Naive thymus-derived CD4-positive, alpha-beta T cell (primary cell): ENCODE measurements around the gene ARHGAP21. TPM values are rescaled to one million over a fixed set of nuclear protein-coding genes. Genes with fewer than 3 reads are reported as not detected.

ENCODE experiments used
- ATAC-seq: fragments of 150-1000 bp; cut with Tn5 transposase; 2 replicates; pipeline ENCODE4 v1.10.0; 2021; ENCODE audit warnings: mild to moderate bottlenecking, moderate library complexity
- CTCF ChIA-PET: fragments of 350-600 bp; sonication (Branson Sonifier 250); formaldehyde crosslinking; loops from one replicate; lab custom pipeline; 2021; ENCODE audit warnings: antibody characterized with exemption; lab: Charles Lee
- POLR2A ChIA-PET: fragments of 350-600 bp; sonication (Branson Sonifier 250); formaldehyde crosslinking; loops from one replicate; lab custom pipeline; 2021; ENCODE audit warnings: antibody characterized with exemption, inconsistent platforms; lab: Charles Lee
- DNase-seq, 9 donors: peaks; one replicate each; pipeline versions ENCODE4 v3.0.0 to v3.0.0-alpha.2; 2020 to 2022; ENCODE audit warnings: mixed read lengths in 1 of 9
- H3K27ac ChIP-seq: one replicate; pipeline ENCODE4 v1.7.0; 2013; ENCODE audit warnings: mild to moderate bottlenecking, low read depth, low read length, moderate library complexity
- H3K27me3 ChIP-seq, 2 donors: one replicate each; pipeline ENCODE4 v1.7.0; 2013; ENCODE audit warnings: low read length in 2 of 2, mild to moderate bottlenecking in 2 of 2, moderate library complexity in 2 of 2; ENCODE audit not compliant: control insufficient read depth in 2 of 2, insufficient read depth in 2 of 2
- H3K36me3 ChIP-seq, 3 experiments: 1 replicate in 2 of 3; 2 replicates in 1 of 3; pipeline ENCODE4 v1.7.0; 2013; ENCODE audit warnings: low read length in 3 of 3, mild to moderate bottlenecking in 3 of 3, moderate library complexity in 1 of 3; ENCODE audit not compliant: insufficient read depth in 3 of 3, control insufficient read depth in 2 of 3
- H3K4me1 ChIP-seq, 2 donors: one replicate each; pipeline ENCODE4 v1.7.0; 2013; ENCODE audit warnings: low read length in 2 of 2, mild to moderate bottlenecking in 2 of 2, moderate library complexity in 1 of 2; ENCODE audit not compliant: control insufficient read depth in 2 of 2, insufficient read depth in 2 of 2
- H3K4me3 ChIP-seq: 2 replicates; pipeline ENCODE4 v1.7.0; 2013; ENCODE audit warnings: mild to moderate bottlenecking, low read length
- H3K9me3 ChIP-seq, 3 experiments: 1 replicate in 2 of 3; 2 replicates in 1 of 3; pipeline ENCODE4 v1.7.0; 2013; ENCODE audit warnings: low read length in 3 of 3; ENCODE audit not compliant: control insufficient read depth in 2 of 3
- H3K27ac Mint-ChIP-seq, 9 donors: one replicate each; pipeline ENCODE4 v1.8.0; 2020 to 2022; ENCODE audit warnings: mixed read lengths in 9 of 9, mild to moderate bottlenecking in 8 of 9, moderate library complexity in 5 of 9, inconsistent platforms in 2 of 9
- H3K27me3 Mint-ChIP-seq, 5 donors: one replicate each; pipeline ENCODE4 v1.8.0; 2021 to 2022; ENCODE audit warnings: mixed read lengths in 5 of 5, mild to moderate bottlenecking in 1 of 5
- H3K36me3 Mint-ChIP-seq, 5 donors: one replicate each; pipeline ENCODE4 v1.8.0; 2020 to 2022; ENCODE audit warnings: mixed read lengths in 5 of 5, mild to moderate bottlenecking in 3 of 5, inconsistent platforms in 1 of 5
- H3K4me1 Mint-ChIP-seq, 7 donors: one replicate each; pipeline ENCODE4 v1.8.0; 2020 to 2022; ENCODE audit warnings: mixed read lengths in 7 of 7, mild to moderate bottlenecking in 3 of 7, inconsistent platforms in 1 of 7
- H3K4me3 Mint-ChIP-seq, 10 donors: one replicate each; pipeline ENCODE4 v1.8.0; 2020 to 2022; ENCODE audit warnings: mild to moderate bottlenecking in 10 of 10, mixed read lengths in 10 of 10, moderate library complexity in 6 of 10, inconsistent platforms in 2 of 10
- H3K9me3 Mint-ChIP-seq, 11 donors: one replicate each; pipeline ENCODE4 v1.8.0; 2020 to 2022; ENCODE audit warnings: mixed read lengths in 11 of 11, mild to moderate bottlenecking in 4 of 11, inconsistent platforms in 1 of 11, moderate library complexity in 1 of 11
- intact Hi-C, 2 donors: fragments of 100-400 bp; cut with micrococcal nuclease; formaldehyde crosslinking; loops; one replicate each; pipeline ENCODE4 v1.15.1; 2023
- polyA plus RNA-seq, 2 donors: library from polyadenylated mRNA; unstranded; fragments of 300-500 nt; fragmentation: Illumina TruSeq; gene quantifications; one replicate each; pipeline ENCODE4 v1.2.3, GENCODE V29; 2021
- total RNA-seq, 6 experiments: library from RNA in 5 of 6; stranded (reverse) in 5 of 6; gene quantifications; 1 replicate in 5 of 6; 2 replicates in 1 of 6; pipeline ENCODE4 v1.2.3 and lab custom pipeline; 2021 to 2026

ARHGAP21 gene
- total and polyA plus RNA-seq, 7 experiments from 2014 or later = 9.5 to 40.0 (median 32.9) TPM

DNA sequence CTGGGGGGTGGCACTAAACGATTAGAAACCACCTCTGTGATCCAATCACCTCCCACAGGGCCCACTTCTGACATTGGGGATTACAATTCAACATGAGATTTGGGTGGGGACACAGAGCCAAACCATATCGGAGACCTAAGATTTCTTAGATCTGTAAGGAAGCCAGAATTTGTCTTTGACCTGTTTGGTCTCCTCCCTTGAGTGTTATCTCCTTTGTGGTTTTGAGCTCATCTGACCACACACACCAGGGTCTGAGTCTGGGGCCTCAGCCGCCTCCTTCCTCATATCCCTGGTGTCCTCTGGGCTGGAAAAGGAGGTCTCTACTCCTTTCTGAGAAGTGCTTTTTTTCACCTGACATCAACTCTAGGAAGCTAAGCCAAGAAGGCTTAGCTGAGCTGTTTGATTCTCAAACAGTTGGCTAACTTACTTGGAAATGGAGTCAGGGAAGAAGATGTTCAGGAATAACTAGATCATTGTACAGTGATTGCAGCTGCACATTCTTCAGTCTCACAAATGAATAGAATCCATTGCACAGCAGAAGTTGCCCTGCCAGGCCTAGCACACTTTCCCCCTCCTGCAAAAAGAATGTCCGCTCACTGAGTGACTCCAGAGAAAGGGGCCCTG is 167.4 kb downstream of the ARHGAP21 start:
- no peaks in the 10 kb centered on the region for H3K27me3 ChIP-seq
- no peaks in the 10 kb centered on the region for H3K4me1 ChIP-seq
- Mint-ChIP-seq H3K27me3 (no peaks in the 10 kb centered on the region), H3K9me3 (no peaks in the 10 kb centered on the region), H3K36me3 (no peaks in the 10 kb centered on the region), H3K27ac (peak overlapping the region in 1 of 9 donors; percentile 16), H3K4me1 (peaks cover 4 to 7% (median 7%) of the 10 kb centered on the region in 7 donors), H3K4me3 (no peak overlapping the region)
- DNase-seq (no peak), ATAC-seq (no peak)
- H3K27ac ChIP-seq = no peak overlapping the region
- H3K9me3 ChIP-seq = no peaks in the 10 kb centered on the region
- ChIA-PET CTCF (interaction anchor here (1.0 kb wide), 1 partner anchor 21 kb away, joined by 3 read pairs; no protein-coding TSS in a partner anchor), POLR2A (no interaction called here)
- no peaks in the 10 kb centered on the region for H3K36me3 ChIP-seq
- no peak overlapping the region for H3K4me3 ChIP-seq
- intact Hi-C loops = loop anchor here (2.0 to 5.0 kb wide), 3 partner anchors 359 to 564 kb away; no protein-coding TSS in a partner anchor

DNA sequence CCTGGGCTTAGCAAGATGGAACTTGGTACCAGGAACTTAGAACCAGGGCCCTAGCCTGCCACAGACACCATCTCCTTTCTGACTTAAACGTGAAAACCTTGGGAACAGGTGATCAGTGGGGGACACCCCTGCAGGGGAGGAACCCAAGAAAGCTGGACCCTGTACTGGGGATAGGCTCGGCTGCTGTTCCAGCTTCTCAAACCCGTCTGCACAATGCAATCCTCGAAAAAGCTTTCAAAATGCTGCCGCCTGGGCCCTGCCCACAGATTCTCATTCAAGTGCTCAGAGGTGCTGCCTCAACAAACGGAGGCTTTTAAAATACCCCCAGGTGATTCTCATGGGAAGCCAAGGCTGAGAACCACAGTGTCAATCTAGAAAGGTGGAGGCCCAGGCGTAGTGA is 169.7 kb downstream of the ARHGAP21 start:
- Histone ChIP-seq H3K36me3 (no peaks in the 10 kb centered on the region), H3K4me3 (no peak overlapping the region), H3K27me3 (no peaks in the 10 kb centered on the region), H3K27ac (no peak overlapping the region), H3K9me3 (no peaks in the 10 kb centered on the region), H3K4me1 (no peaks in the 10 kb centered on the region)
- ATAC-seq (no peak), DNase-seq (no peak)
- ChIA-PET POLR2A (no interaction called here), CTCF (no interaction called here)
- Mint-ChIP-seq H3K27me3 (no peaks in the 10 kb centered on the region), H3K9me3 (no peaks in the 10 kb centered on the region), H3K4me3 (no peak overlapping the region), H3K4me1 (peaks cover 4 to 7% (median 7%) of the 10 kb centered on the region in 7 donors), H3K27ac (no peak overlapping the region), H3K36me3 (no peaks in the 10 kb centered on the region)
- intact Hi-C loops = no loop called here

DNA sequence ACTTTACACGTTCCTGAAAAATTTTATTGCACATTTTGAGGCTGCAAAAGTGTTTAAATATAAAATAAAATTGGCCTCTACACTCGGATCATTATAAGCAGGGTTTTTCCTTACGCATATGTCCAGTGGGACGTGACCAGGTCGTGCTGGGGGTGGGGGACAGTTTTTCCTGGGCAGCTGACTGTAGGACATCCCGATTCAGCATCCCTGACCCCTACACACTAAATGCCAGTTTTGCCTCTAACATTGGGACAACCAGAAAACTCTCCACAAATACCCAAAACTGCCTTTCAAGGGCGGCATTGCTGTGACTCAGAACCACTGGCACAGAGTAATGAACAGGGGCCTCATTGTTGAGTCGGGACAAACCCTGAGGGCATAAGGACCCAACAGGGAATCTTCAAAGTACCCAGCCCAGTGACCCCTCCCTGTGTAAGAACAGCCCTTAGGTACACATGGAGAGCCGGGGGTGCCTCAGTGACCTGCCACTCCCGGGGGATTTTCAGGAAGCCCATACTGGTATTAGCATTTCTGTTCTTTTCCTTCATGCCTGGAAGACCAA is 170.6 kb downstream of the ARHGAP21 start:
- ATAC-seq = no peak
- DNase-seq = no peak
- Mint-ChIP-seq H3K36me3 (no peaks in the 10 kb centered on the region), H3K4me1 (peaks cover 4 to 7% (median 7%) of the 10 kb centered on the region in 7 donors), H3K27me3 (no peaks in the 10 kb centered on the region), H3K27ac (peak overlapping the region in 1 of 9 donors; percentile 46), H3K4me3 (no peak overlapping the region), H3K9me3 (no peaks in the 10 kb centered on the region)
- H3K4me3 ChIP-seq = no peak overlapping the region
- no peaks in the 10 kb centered on the region for H3K36me3 ChIP-seq
- no peaks in the 10 kb centered on the region for H3K27me3 ChIP-seq
- intact Hi-C loops = no loop called here
- no peaks in the 10 kb centered on the region for H3K9me3 ChIP-seq
- ChIA-PET POLR2A (no interaction called here), CTCF (no interaction called here)
- H3K27ac ChIP-seq = no peak overlapping the region
- H3K4me1 ChIP-seq = no peaks in the 10 kb centered on the region

DNA sequence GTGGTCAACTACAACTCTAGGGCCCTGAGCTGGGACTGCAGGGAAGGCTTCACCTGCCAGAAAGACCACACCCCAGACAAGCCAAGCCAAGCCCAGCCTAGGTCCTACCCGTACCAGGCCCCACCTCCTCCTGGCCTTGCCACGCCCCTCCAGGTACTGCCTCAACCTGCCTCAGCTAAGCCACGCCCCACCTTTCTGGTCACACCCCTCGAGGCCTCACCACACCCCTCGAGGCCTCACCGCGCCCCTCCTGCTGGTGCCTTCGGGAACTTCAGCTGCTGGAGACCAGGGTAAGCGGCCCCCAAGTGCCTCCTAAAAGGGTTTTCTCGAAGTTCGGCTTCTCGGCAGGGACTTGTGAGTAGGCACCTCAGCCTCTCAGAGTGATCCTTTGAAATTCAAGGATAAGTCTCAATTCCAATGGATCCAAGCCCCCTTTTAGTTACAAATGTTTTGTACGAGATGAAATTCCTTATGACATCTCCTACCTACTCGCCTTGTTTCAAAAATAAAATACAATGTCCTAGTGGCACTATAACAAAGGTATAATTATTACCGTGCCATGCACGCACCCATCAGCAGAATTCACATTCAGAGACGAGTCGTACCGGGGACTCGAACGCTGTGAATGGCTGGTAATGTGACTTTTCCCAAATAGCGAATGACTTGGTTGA is 171.2 kb downstream of the ARHGAP21 start:
- Mint-ChIP-seq H3K4me3 (no peak overlapping the region), H3K4me1 (peaks cover 4 to 7% (median 7%) of the 10 kb centered on the region in 7 donors), H3K27ac (peak overlapping the region in 1 of 9 donors; percentile 46), H3K9me3 (no peaks in the 10 kb centered on the region), H3K27me3 (no peaks in the 10 kb centered on the region), H3K36me3 (no peaks in the 10 kb centered on the region)
- ChIA-PET POLR2A (no interaction called here), CTCF (no interaction called here)
- intact Hi-C loops = no loop called here
- no peaks in the 10 kb centered on the region for H3K9me3 ChIP-seq
- H3K27me3 ChIP-seq = no peaks in the 10 kb centered on the region
- DNase-seq = peak in 3 of 9 donors; percentile 5 to 19 (median 14)
- no peaks in the 10 kb centered on the region for H3K36me3 ChIP-seq
- ATAC-seq = peak; percentile 45
- H3K27ac ChIP-seq = no peak overlapping the region
- H3K4me1 ChIP-seq = no peaks in the 10 kb centered on the region
- no peak overlapping the region for H3K4me3 ChIP-seq

DNA sequence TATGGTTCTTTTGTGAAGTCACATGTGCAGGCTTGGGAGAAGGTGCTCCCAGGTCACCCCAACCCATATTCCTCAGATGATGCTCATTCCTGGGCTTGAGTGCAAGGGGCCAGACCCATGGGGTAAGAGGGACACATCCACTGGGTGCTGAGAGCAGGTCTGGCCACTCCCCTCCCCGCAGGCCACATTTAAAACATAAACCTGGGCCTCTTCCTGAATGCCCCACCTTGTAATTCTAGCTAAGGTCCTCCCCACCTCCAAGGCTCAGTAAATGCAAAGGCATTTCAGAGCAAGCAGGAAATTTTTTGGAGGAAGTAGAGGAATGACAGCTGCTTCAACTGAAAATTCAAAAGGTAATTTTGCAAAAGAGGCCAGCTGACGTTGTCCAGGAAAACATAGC is 172.5 kb downstream of the ARHGAP21 start:
- intact Hi-C loops = no loop called here
- POLR2A ChIA-PET = no interaction called here
- no peak for DNase-seq
- H3K27me3 Mint-ChIP-seq = peaks cover 0 to 2% (median 0%) of the 10 kb centered on the region in 5 donors
- H3K36me3 Mint-ChIP-seq = no peaks in the 10 kb centered on the region
- Histone ChIP-seq H3K27me3 (no peaks in the 10 kb centered on the region), H3K4me1 (no peaks in the 10 kb centered on the region), H3K27ac (no peak overlapping the region), H3K4me3 (no peak overlapping the region), H3K36me3 (no peaks in the 10 kb centered on the region), H3K9me3 (no peaks in the 10 kb centered on the region)
- ATAC-seq = no peak
- CTCF ChIA-PET = no interaction called here
- H3K4me3 Mint-ChIP-seq = no peak overlapping the region
- no peaks in the 10 kb centered on the region for H3K9me3 Mint-ChIP-seq
- peak overlapping the region in 1 of 9 donors; percentile 12 for H3K27ac Mint-ChIP-seq
- H3K4me1 Mint-ChIP-seq = peaks cover 0 to 2% (median 0%) of the 10 kb centered on the region in 7 donors

DNA sequence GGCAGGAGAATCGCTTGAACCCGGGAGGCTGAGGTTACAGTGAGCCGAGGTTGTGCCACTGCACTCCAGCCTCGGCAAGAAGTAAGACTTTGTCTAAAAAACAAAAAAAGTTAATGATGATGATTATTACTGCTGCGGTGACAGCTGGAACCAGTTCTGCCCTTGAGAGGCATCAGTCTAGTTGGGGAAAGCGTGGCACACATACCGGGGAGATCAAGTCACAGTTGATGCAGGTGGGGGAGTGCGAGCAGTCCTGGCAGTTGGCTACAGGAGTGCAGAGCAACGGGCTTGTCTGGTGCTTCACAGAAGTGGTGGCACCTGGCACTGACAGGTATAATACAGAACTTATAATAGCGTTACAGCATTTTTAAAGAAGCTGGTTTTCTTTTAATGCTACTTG is 173.0 kb downstream of the ARHGAP21 start:
- H3K4me1 ChIP-seq = no peaks in the 10 kb centered on the region
- H3K4me3 ChIP-seq = no peak overlapping the region
- no peak overlapping the region for H3K27ac Mint-ChIP-seq
- POLR2A ChIA-PET = no interaction called here
- CTCF ChIA-PET = interaction anchor here (0.6 kb wide), 1 partner anchor 22 kb away, joined by 3 read pairs; no protein-coding TSS in a partner anchor
- H3K36me3 ChIP-seq = no peaks in the 10 kb centered on the region
- no peak overlapping the region for H3K4me3 Mint-ChIP-seq
- H3K9me3 ChIP-seq = no peaks in the 10 kb centered on the region
- H3K27me3 Mint-ChIP-seq = peaks cover 0 to 6% (median 0%) of the 10 kb centered on the region in 5 donors
- no peak overlapping the region for H3K27ac ChIP-seq
- intact Hi-C loops = no loop called here
- H3K4me1 Mint-ChIP-seq = peaks cover 0 to 2% (median 0%) of the 10 kb centered on the region in 7 donors
- no peaks in the 10 kb centered on the region for H3K27me3 ChIP-seq
- DNase-seq (no peak), ATAC-seq (no peak)
- H3K9me3 Mint-ChIP-seq = peaks cover 0 to 3% (median 0%) of the 10 kb centered on the region in 11 donors
- no peaks in the 10 kb centered on the region for H3K36me3 Mint-ChIP-seq
